ENCODE results near the gene KLK11. TPM values are rescaled to one million over a fixed set of nuclear protein-coding genes. Genes with fewer than 3 reads are reported as not detected.
A peak's percentile ranks its signal among the peaks of the same experiment; 100 is the strongest.

Gene KLK11
- total RNA-seq, 1 donor from 2014 or later, result not detected

GRCh38 chr19:51065221-51065960 is 39.0 kb upstream of the KLK11 start:
- TF ChIP-seq CTCF (IDR thresholded peaks at IDR 0.05), result no peak
- no peak for DNase-seq (ENCODE audit: low spot score in 2 of 2)
- Histone ChIP-seq H3K4me3 (no peak overlapping the region), H3K27me3 (no peaks in the 10 kb centered on the region), H3K4me1 (no peaks in the 10 kb centered on the region), H3K27ac (no peak overlapping the region), H3K9me3 (no peaks in the 10 kb centered on the region), H3K36me3 (no peaks in the 10 kb centered on the region)
- intact Hi-C loops (cut with DNase I), result no loop called here

- Histone ChIP-seq H3K9me3 (no peaks in the 10 kb centered on the region), H3K4me3 (peak within 1 kb of the TSS in 1 of 2 donors; percentile 18), H3K36me3 (no peaks in the 10 kb centered on the region), H3K4me1 (no peaks in the 10 kb centered on the region), H3K27ac (no peak within 1 kb of the TSS), H3K27me3 (no peaks in the 10 kb centered on the region)
- intact Hi-C loops (cut with DNase I), result no loop called here
- no peak for TF ChIP-seq CTCF (IDR thresholded peaks at IDR 0.05)
- no peak for DNase-seq (ENCODE audit: low spot score in 2 of 2)
Measured at GRCh38 chr19:51064534-51065220, 38.3 kb upstream of the KLK11 start, which contains the start of gene KLK13. KLK13 (minus strand) TSS chr19:51065092; CDS start chr19:51065067, 25 bp downstream.

GRCh38 chr19:51063664-51064063 is 37.2 kb upstream of the KLK11 start:
- Histone ChIP-seq H3K9me3 (no peaks in the 10 kb centered on the region), H3K27me3 (no peaks in the 10 kb centered on the region), H3K4me1 (no peaks in the 10 kb centered on the region), H3K36me3 (no peaks in the 10 kb centered on the region), H3K27ac (no peak overlapping the region), H3K4me3 (no peak overlapping the region)
- intact Hi-C loops (cut with DNase I), result no loop called here
- DNase-seq (ENCODE audit: low spot score in 2 of 2), result no peak
- no peak for TF ChIP-seq CTCF (IDR thresholded peaks at IDR 0.05)

- H3K4me3 ChIP-seq, result no peak overlapping the region
- no peaks in the 10 kb centered on the region for H3K4me1 ChIP-seq
- intact Hi-C loops (cut with DNase I), result no loop called here
- no peak for TF ChIP-seq CTCF (IDR thresholded peaks at IDR 0.05)
- no peak overlapping the region for H3K27ac ChIP-seq
- H3K9me3 ChIP-seq, result no peaks in the 10 kb centered on the region
- H3K36me3 ChIP-seq, result no peaks in the 10 kb centered on the region
- no peak for DNase-seq (ENCODE audit: low spot score in 2 of 2)
- no peaks in the 10 kb centered on the region for H3K27me3 ChIP-seq
Measured at GRCh38 chr19:51060973-51061372, 34.6 kb upstream of the KLK11 start.

- H3K27me3 ChIP-seq, result no peaks in the 10 kb centered on the region
- H3K9me3 ChIP-seq, result no peaks in the 10 kb centered on the region
- no peaks in the 10 kb centered on the region for H3K4me1 ChIP-seq
- intact Hi-C loops (cut with DNase I), result no loop called here
- no peak for TF ChIP-seq CTCF (IDR thresholded peaks at IDR 0.05)
- DNase-seq (ENCODE audit: low spot score in 2 of 2), result no peak
- H3K36me3 ChIP-seq, result no peaks in the 10 kb centered on the region
- H3K4me3 ChIP-seq, result no peak overlapping the region
- no peak overlapping the region for H3K27ac ChIP-seq
Measured at GRCh38 chr19:51060336-51060735, 33.9 kb upstream of the KLK11 start.
